SH-SY5Y (cell line): Measurements from ENCODE around the gene BECN2.

ENCODE experiments used
- GATA2 ChIP-seq: IDR thresholded peaks from 2 replicates; pipeline ENCODE4 v1.6.1; 2011; ENCODE audit warnings: mild to moderate bottlenecking, low read depth, low read length
- GATA3 ChIP-seq: IDR thresholded peaks from 2 replicates; pipeline ENCODE4 v1.6.1; 2011; ENCODE audit warnings: low read depth, mild to moderate bottlenecking, low read length, moderate library complexity

DNA sequence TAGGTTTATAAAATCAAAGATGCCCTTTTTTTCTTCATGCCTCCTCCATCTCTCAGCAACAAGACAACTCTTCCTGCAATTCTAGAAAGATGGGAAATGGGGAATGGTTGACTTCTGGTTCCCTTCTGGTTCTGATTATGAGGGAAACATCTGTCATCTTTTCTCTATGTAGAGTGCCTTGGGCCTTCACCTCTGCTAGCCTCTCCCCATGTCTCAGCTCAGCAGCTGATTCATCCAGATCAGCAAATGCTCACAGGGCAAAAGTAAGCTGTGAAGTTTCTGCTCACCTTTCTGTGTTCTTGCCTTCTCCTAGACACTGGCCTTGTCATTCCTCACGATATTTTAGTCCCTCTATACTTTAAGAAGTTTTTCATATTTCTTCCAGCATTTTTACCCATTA, 17.8 kb upstream of the BECN2 start:
- no peak for TF ChIP-seq GATA2
- TF ChIP-seq GATA3, result no peak
